Measurements from ENCODE around the gene CDHR5. TPM values are rescaled to one million over a fixed set of nuclear protein-coding genes. Genes with fewer than 3 reads are reported as not detected.

CDHR5 gene
- total and polyA plus RNA-seq, 9 of the 15 experiments (the other 6 are each of a cell fraction or from before 2014, with no cell fraction given), result 0.16 TPM; not detected in 8

- TF ChIP-seq CREB3L1 (IDR thresholded peaks at IDR 0.05; ENCODE audit: borderline replicate concordance, low read depth) (peak; percentile 50; the same call in 1 of the 2 replicates), USF1 (CRISPR knock-in tag; IDR thresholded peaks at IDR 0.05) (no peak), ETS2 (tag; IDR thresholded peaks at IDR 0.05; ENCODE audit: borderline replicate concordance, poor library complexity, severe bottlenecking) (no peak), FOS (IDR thresholded peaks at IDR 0.05; ENCODE audit: extremely low read depth, insufficient read length) (peak; percentile 75), ZNF395 (CRISPR knock-in tag; IDR thresholded peaks at IDR 0.05) (no peak), THAP12 (CRISPR knock-in tag; IDR thresholded peaks at IDR 0.05) (peak; percentile 24; the same call in 1 of the 2 replicates), TBP (optimal IDR thresholded peaks at IDR 0.05; ENCODE audit: low read depth, low read length) (no peak), HNRNPL (IDR thresholded peaks at IDR 0.05; ENCODE audit: low read depth, low read length) (no peak), BRF1 (IDR thresholded peaks at IDR 0.05; ENCODE audit: borderline replicate concordance, extremely low read depth, insufficient read length) (no peak), RAD21 (CRISPR knock-in tag; conservative IDR thresholded peaks at IDR 0.05 in 1 of 2, IDR thresholded peaks at IDR 0.05 in 1 of 2) (no peak), HNRNPK (IDR thresholded peaks at IDR 0.05; ENCODE audit: low read depth, low read length, poor library complexity, severe bottlenecking) (peak; percentile 71), GTF2B (IDR thresholded peaks at IDR 0.05; ENCODE audit: extremely low read depth, insufficient read length) (no peak), FOXP4 (CRISPR knock-in tag; IDR thresholded peaks at IDR 0.05; ENCODE audit: borderline replicate concordance) (no peak), ZEB2 (IDR thresholded peaks at IDR 0.05) (no peak), ZNF445 (CRISPR knock-in tag; IDR thresholded peaks at IDR 0.05; ENCODE audit: low read depth) (no peak), BACH1 (tag; IDR thresholded peaks at IDR 0.05) (no peak), CREM (IDR thresholded peaks at IDR 0.05; ENCODE audit: low read depth) (peak; percentile 86)
Observed at GRCh38 chr11:568306-569157, 56.2 kb downstream of the CDHR5 start (continued).
